Measurements from ENCODE around the gene USH1C.

The USH1C gene

GRCh38 chr11:17544181-17544622, at the start of gene USH1C:
TSS of gene USH1C (minus strand) at chr11:17544416. CDS start at chr11:17544307, 109 bp downstream.
- no peak for DNase-seq (ENCODE audit: low read depth in 2 of 2)

GRCh38 chr11:17593466-17594245, 49.4 kb upstream of the USH1C start:
- no peak for DNase-seq (ENCODE audit: low read depth in 2 of 2)

- no peak for DNase-seq (ENCODE audit: low read depth in 2 of 2)
Measured at GRCh38 chr11:17591293-17591692, 47.1 kb upstream of the USH1C start.

GRCh38 chr11:17590463-17590862, 46.2 kb upstream of the USH1C start:
- no peak for DNase-seq (ENCODE audit: low read depth in 2 of 2)

- no peak for DNase-seq (ENCODE audit: low read depth in 2 of 2)
Measured at GRCh38 chr11:17588721-17589120, 44.5 kb upstream of the USH1C start.

GRCh38 chr11:17588166-17588565, 44.0 kb upstream of the USH1C start:
- DNase-seq (ENCODE audit: low read depth in 2 of 2): no peak

GRCh38 chr11:17585911-17586695, 41.9 kb upstream of the USH1C start:
- no peak for DNase-seq (ENCODE audit: low read depth in 2 of 2)

GRCh38 chr11:17581732-17582053, 37.5 kb upstream of the USH1C start:
- no peak for DNase-seq (ENCODE audit: low read depth in 2 of 2)

GRCh38 chr11:17581036-17581731, 37.0 kb upstream of the USH1C start:
- DNase-seq (ENCODE audit: low read depth in 2 of 2): no peak

GRCh38 chr11:17580271-17580670, 36.1 kb upstream of the USH1C start:
- DNase-seq (ENCODE audit: low read depth in 2 of 2): no peak

- DNase-seq (ENCODE audit: low read depth in 2 of 2): no peak
Measured at GRCh38 chr11:17579451-17579850, 35.2 kb upstream of the USH1C start.

GRCh38 chr11:17578958-17579357, 34.7 kb upstream of the USH1C start:
- DNase-seq (ENCODE audit: low read depth in 2 of 2): no peak

- no peak for DNase-seq (ENCODE audit: low read depth in 2 of 2)
Measured at GRCh38 chr11:17578296-17578695, 34.1 kb upstream of the USH1C start.

- no peak for DNase-seq (ENCODE audit: low read depth in 2 of 2)
Measured at GRCh38 chr11:17575431-17576425, 31.5 kb upstream of the USH1C start.

GRCh38 chr11:17574141-17575091, 30.2 kb upstream of the USH1C start:
- no peak for DNase-seq (ENCODE audit: low read depth in 2 of 2)

GRCh38 chr11:17573526-17573925, 29.3 kb upstream of the USH1C start:
- no peak for DNase-seq (ENCODE audit: low read depth in 2 of 2)

- no peak for DNase-seq (ENCODE audit: low read depth in 2 of 2)
Measured at GRCh38 chr11:17572791-17573460, 28.7 kb upstream of the USH1C start.

GRCh38 chr11:17572359-17572690, 28.1 kb upstream of the USH1C start:
- DNase-seq (ENCODE audit: low read depth in 2 of 2): no peak

GRCh38 chr11:17571431-17572358, 27.5 kb upstream of the USH1C start:
- no peak for DNase-seq (ENCODE audit: low read depth in 2 of 2)
